Upper lobe of left lung (tissue), 6 donors: Measurements from ENCODE around the gene TPD52L1. TPM values are rescaled to one million over a fixed set of nuclear protein-coding genes. Genes with fewer than 3 reads are reported as not detected.
A peak's percentile ranks its signal among the peaks of the same experiment; 100 is the strongest.

Experiments
- ATAC-seq, 2 donors: fragments of 200-7000 bp; cut with Tn5 transposase; one replicate each; pipeline ENCODE4 v1.9.1; 2022; ENCODE audit warnings: mild to moderate bottlenecking in 2 of 2, moderate library complexity in 2 of 2; ENCODE audit not compliant: low FRiP score in 2 of 2
- DNase-seq, 2 donors: peaks; one replicate each; pipeline ENCODE4 v3.0.0-alpha.2; 2019 to 2020
- H3K27ac ChIP-seq, 4 donors: fragments of 200-600 bp; sonication (generic); one replicate each; pipeline ENCODE4 v1.5.1; 2016 to 2019
- H3K27me3 ChIP-seq, 4 donors: fragments of 200-600 bp; sonication (generic); one replicate each; pipeline ENCODE4 v1.5.1; 2017 to 2019
- H3K36me3 ChIP-seq, 4 donors: fragments of 200-600 bp; sonication (generic); one replicate each; pipeline ENCODE4 v1.5.1; 2016 to 2019
- H3K4me1 ChIP-seq, 4 donors: fragments of 200-600 bp; sonication (generic); one replicate each; pipeline ENCODE4 v1.5.1; 2018 to 2019
- H3K4me3 ChIP-seq, 4 donors: fragments of 200-600 bp; sonication (generic); one replicate each; pipeline ENCODE4 v1.5.1; 2017 to 2019; ENCODE audit warnings: mild to moderate bottlenecking in 2 of 4, moderate library complexity in 1 of 4
- H3K9me3 ChIP-seq, 4 donors: fragments of 200-600 bp; sonication (generic); one replicate each; pipeline ENCODE4 v1.5.1; 2018 to 2019
- EP300 ChIP-seq, 4 donors: sonication (generic); formaldehyde crosslinking; IDR thresholded peaks; one replicate each; pipeline ENCODE4 v1.5.1; 2017; ENCODE audit warnings: antibody characterized with exemption in 4 of 4, control low read depth in 2 of 4
- POLR2A ChIP-seq, 4 donors: fragments of 450-650 bp; IDR thresholded peaks; one replicate each; pipeline ENCODE4 v1.5.1; 2016 to 2017; ENCODE audit warnings: antibody characterized with exemption in 4 of 4, mild to moderate bottlenecking in 2 of 4
- POLR2AphosphoS5 ChIP-seq, 2 donors: sonication (generic); formaldehyde crosslinking; IDR thresholded peaks; one replicate each; pipeline ENCODE4 v1.5.1; 2017; ENCODE audit warnings: antibody characterized with exemption in 2 of 2
- WGBS, 2 donors: methylation state at CpG; one replicate each; pipeline ENCODE4 v1.1.5; 2017 to 2018; 5-methylcytosine and 5-hydroxymethylcytosine counted together
- total RNA-seq, 6 donors: library from RNA; depleted of rRNA in 4 of 6; stranded (reverse); fragments of >200 nt in 4 of 6; gene quantifications; one replicate each; pipeline versions ENCODE4 v1.1.0 to v1.2.1, GENCODE V29; 2016 to 2021
- TF ChIP-seq, protein P1 (sequence below), 6 experiments: fragments of 450-650 bp in 4 of 6; fragments of 200-600 bp in 2 of 6; sonication (generic) in 2 of 6; IDR thresholded peaks; one replicate each; pipeline ENCODE4 v1.5.1; 2016 to 2019; ENCODE audit warnings: antibody characterized with exemption in 6 of 6
- donor health status: DM: no; HTN: no; CAD: no; lungs with moderate emphysema.
- donor health status: DM: no; HTN: yes; CAD: no; lungs with severe emphysema.

The TPD52L1 gene
- total RNA-seq, 6 donors from 2014 or later = 15.5 to 63.4 (median 32.2) TPM

DNA sequence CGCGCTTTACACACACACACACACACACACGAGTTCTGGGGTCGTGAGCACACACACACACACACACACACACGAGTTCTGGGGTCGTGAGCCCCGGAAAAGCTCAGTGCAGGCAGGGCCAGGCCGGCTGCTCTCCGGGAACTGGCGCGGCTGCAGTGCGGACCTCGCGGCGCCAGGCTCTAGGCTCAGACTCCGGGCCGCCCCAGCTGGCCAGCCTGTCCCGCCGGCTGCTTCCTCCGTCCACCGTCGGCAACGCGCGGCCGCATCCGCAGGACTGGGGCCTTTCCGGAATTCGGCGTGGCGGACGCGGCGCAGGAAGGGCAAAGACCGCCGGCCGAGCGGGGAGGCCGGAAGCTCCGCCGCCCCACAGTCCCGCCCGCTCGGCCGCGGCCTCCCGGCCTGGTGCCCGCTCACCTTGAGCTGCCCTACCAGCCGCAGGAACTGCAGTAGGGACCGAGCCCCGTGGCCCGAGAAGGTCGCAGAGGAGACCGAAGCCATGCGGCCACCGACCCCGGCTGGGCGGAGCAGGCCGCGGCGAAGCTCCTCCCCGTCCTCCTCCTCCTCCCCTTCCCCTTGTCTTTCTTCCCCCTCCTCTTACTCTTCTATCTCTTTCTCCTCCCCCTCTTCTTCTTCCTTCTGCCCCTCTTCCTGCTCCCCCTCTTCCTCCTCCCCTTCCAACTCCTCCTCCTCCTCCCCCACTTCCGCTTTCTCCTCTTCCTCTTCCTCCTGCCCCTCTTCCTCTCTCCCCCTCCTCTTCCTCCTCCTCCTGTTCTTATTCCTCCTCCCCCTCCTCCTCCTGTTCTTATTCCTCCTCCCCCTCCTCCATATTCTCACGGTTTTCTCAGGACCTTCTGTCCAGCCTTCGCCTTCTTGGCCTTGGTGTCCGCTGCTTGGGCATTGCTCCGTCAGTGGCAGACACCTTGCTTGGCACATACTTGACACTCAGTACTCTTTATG is 148.1 kb downstream of the TPD52L1 start, which contains the start of gene HDDC2:
HDDC2 (minus strand) TSS at position 533 of the 957 bp plus-strand sequence; CDS start at position 498, 35 bp downstream.
- 6 to 10% methylated on average over 34 to 41 of the region's 67 CpGs for WGBS, 2 donors
- TF ChIP-seq POLR2AphosphoS5 (IDR thresholded peaks at IDR 0.05) (peak; percentile 64 to 72), EP300 (IDR thresholded peaks at IDR 0.05) (no peak), POLR2A (IDR thresholded peaks at IDR 0.05) (peak in 2 of 4 donors; percentile 3 to 65)
- TF ChIP-seq, protein P1, sequence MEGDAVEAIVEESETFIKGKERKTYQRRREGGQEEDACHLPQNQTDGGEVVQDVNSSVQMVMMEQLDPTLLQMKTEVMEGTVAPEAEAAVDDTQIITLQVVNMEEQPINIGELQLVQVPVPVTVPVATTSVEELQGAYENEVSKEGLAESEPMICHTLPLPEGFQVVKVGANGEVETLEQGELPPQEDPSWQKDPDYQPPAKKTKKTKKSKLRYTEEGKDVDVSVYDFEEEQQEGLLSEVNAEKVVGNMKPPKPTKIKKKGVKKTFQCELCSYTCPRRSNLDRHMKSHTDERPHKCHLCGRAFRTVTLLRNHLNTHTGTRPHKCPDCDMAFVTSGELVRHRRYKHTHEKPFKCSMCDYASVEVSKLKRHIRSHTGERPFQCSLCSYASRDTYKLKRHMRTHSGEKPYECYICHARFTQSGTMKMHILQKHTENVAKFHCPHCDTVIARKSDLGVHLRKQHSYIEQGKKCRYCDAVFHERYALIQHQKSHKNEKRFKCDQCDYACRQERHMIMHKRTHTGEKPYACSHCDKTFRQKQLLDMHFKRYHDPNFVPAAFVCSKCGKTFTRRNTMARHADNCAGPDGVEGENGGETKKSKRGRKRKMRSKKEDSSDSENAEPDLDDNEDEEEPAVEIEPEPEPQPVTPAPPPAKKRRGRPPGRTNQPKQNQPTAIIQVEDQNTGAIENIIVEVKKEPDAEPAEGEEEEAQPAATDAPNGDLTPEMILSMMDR (IDR thresholded peaks at IDR 0.05) = peak in 2 of 6 experiments; percentile 13 to 26
- no peaks in the 10 kb centered on the region for H3K27me3 ChIP-seq
- peaks cover 9 to 17% (median 14%) of the 10 kb centered on the region in 4 donors for H3K4me1 ChIP-seq
- peak; percentile 92 to 95 for ATAC-seq
- peak within 1 kb of the TSS; percentile 5 to 82 (median 68) for H3K4me3 ChIP-seq
- H3K9me3 ChIP-seq = no peaks in the 10 kb centered on the region
- H3K27ac ChIP-seq = peak within 1 kb of the TSS; percentile 87 to 93 (median 90)
- peaks cover 0 to 14% (median 2%) of the 10 kb centered on the region in 4 donors for H3K36me3 ChIP-seq
- peak; percentile 70 to 95 for DNase-seq

DNA sequence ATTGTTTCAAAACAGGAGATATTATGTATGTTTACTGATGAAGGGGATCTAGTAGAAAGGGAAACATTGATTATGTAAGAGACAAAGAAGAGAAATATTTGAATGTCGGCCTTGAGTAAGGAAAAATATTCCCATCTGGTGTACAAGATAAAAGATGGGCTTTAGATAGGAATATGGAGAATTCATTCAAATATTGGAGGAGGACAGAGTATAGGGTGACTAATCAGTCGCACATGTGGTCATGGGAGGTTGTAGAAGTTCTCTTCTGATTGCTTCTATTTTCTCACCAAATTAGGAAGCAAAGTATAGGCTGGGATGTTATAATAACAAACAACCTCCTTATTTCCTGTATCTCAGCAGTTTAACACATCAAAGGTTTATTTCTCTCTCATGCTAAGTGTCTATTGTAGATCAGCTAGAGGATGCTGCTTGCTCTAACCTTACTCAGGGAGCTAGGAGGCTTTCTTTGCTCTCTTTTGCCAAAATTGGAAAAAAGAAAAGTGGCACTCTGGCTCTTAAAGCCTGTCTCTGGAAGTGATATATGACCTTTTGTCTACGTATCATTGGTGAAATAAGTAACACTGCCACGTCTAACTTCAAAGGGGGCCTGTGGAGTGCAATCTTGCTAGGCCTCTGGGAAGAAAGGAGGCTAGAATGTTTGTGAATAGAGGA is 149.4 kb downstream of the TPD52L1 start:
- DNase-seq (no peak), ATAC-seq (no peak)
- H3K4me3 ChIP-seq = no peak overlapping the region
- TF ChIP-seq POLR2AphosphoS5 (IDR thresholded peaks at IDR 0.05) = no peak
- TF ChIP-seq, protein P1 (IDR thresholded peaks at IDR 0.05) = no peak
- TF ChIP-seq POLR2A (IDR thresholded peaks at IDR 0.05) = no peak
- no peak for TF ChIP-seq EP300 (IDR thresholded peaks at IDR 0.05)
- no peaks in the 10 kb centered on the region for H3K9me3 ChIP-seq
- peaks cover 9 to 17% (median 14%) of the 10 kb centered on the region in 4 donors for H3K4me1 ChIP-seq
- peaks cover 0 to 4% (median 0%) of the 10 kb centered on the region in 4 donors for H3K36me3 ChIP-seq
- WGBS, 2 donors = 67 to 78% methylated on average over 4 of the region's 4 CpGs
- H3K27ac ChIP-seq = peak overlapping the region in 1 of 4 donors; percentile 93
- H3K27me3 ChIP-seq = no peaks in the 10 kb centered on the region

DNA sequence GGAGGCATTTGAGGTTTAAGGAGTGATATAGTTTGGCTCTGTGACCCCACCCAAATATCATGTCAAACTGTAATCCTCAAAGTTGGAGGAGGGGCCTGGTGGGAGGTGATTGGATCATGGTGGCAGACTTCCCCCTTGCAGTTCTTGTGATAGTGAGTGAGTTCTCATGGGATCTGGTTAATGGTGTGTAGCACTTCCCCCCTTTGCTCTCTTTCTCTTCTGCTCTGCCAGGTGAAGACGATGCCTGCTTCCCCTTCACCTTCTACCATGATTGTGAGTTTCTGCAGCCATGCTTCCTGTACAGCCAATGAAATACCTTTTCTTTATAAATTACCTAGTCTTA is 149.9 kb downstream of the TPD52L1 start:
- Histone ChIP-seq H3K27me3 (no peaks in the 10 kb centered on the region), H3K27ac (no peak overlapping the region), H3K9me3 (no peaks in the 10 kb centered on the region), H3K36me3 (peaks cover 0 to under 1% (median 0%) of the 10 kb centered on the region in 4 donors), H3K4me1 (peaks cover 9 to 17% (median 14%) of the 10 kb centered on the region in 4 donors), H3K4me3 (no peak overlapping the region)
- no peak for TF ChIP-seq POLR2A (IDR thresholded peaks at IDR 0.05)
- TF ChIP-seq, protein P1 (IDR thresholded peaks at IDR 0.05) = no peak
- ATAC-seq (no peak), DNase-seq (no peak)
- WGBS, 2 donors = 68 to 75% methylated on average over 1 of the region's 1 CpG

DNA sequence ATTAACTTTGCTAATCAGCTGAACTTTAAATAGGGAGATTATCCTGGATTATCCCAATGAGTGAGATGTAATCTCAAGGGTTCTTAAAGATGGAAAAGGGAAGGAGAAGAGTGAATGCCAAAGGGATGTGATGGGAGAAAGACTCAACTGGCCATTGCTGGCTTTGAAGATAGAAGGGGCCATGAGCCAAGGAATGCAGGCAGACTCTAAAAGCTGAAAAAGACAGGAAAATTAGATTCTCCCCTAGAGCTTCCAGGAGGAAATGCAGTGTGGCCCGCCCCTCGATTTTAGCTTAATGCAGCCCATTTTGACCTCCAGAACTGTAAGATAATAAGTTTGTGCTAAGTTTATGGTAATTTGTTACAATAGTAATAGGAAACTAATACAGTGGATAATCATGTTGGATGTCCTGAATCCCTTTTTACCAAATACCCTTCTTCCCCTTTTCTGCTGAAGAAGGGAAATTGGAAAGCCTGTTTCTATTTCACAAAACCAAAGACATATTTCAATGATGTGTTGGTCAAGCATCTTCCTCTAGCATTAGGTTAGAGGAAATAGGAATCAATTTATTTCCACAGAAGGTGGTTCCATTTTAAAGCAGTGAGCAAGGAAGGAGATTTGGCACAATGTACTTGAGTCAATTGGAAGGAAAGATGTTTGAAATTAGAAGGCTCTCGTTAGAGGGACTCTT is 151.5 kb downstream of the TPD52L1 start:
- TF ChIP-seq EP300 (IDR thresholded peaks at IDR 0.05) (no peak), POLR2AphosphoS5 (IDR thresholded peaks at IDR 0.05) (no peak), POLR2A (IDR thresholded peaks at IDR 0.05) (no peak)
- TF ChIP-seq, protein P1 (IDR thresholded peaks at IDR 0.05) = no peak
- ATAC-seq = no peak
- DNase-seq = no peak
- no peak overlapping the region for H3K4me3 ChIP-seq
- peaks cover 8 to 9% (median 9%) of the 10 kb centered on the region in 4 donors for H3K4me1 ChIP-seq
- no peaks in the 10 kb centered on the region for H3K36me3 ChIP-seq
- 90 to 92% methylated on average over 3 of the region's 3 CpGs for WGBS, 2 donors
- H3K9me3 ChIP-seq = no peaks in the 10 kb centered on the region
- no peaks in the 10 kb centered on the region for H3K27me3 ChIP-seq
- no peak overlapping the region for H3K27ac ChIP-seq
